Measurements from ENCODE around the gene RTL10.

The RTL10 gene

DNA sequence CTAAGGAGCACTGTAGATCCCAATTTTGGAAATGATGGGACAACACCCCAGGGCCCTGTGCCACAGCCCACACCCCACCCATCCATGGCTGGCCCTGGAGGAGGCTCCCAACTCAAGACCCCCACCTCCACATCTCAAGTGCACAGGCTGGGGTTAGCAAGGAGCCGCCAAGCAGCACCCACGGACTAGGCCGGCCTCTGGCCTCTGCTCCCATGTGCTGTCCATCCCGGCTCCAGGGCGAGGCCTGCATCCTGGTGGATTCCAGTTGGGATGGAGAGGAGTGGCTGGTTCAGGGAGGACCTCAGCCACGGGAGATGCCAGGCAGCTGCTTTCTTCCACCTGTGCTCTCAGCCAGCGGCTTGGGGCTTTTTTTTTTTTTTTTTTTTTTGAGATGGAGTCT lies 43.5 kb upstream of the RTL10 start:
- H3K27ac ChIP-seq (ENCODE audit: low read depth, low read length) = no peak overlapping the region
- H3K4me3 ChIP-seq (ENCODE audit: low read depth in 1 of 5, low read length in 5 of 5) = no peak overlapping the region
- peaks cover 0 to 71% (median 49%) of the 10 kb centered on the region in 5 donors for H3K36me3 ChIP-seq (ENCODE audit: control insufficient read depth in 5 of 5, insufficient read depth in 5 of 5, low read length in 5 of 5)
- no peaks in the 10 kb centered on the region for H3K27me3 ChIP-seq (ENCODE audit: control insufficient read depth in 5 of 5, insufficient read depth in 4 of 5, low read length in 5 of 5)
- H3K4me1 ChIP-seq (ENCODE audit: control insufficient read depth in 5 of 5, insufficient read depth in 5 of 5, low read length in 5 of 5) = no peaks in the 10 kb centered on the region
- H3K9ac ChIP-seq (ENCODE audit: low read length in 5 of 5) = no peak overlapping the region
- H3K9me3 ChIP-seq (ENCODE audit: control insufficient read depth in 5 of 5, low read length in 5 of 5) = no peaks in the 10 kb centered on the region

DNA sequence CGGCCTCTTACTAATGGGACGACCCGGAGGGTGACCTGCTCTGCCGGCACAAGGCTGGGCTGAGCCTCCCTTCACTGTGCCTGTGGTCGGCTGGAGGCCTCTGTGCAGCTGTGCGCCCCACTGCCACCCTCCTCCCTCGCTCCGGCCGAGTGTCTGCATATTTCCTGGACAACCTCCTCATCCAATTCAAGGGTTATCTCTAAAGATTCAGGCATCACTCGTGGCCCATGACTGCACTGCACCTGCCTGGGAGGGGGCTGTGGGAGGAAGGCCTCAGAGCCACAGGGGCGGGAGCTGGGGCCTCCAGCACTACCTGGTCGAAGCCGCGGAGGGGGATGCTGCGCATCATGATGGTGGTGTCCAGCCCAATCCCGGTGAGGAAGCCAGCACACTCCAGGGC lies 43.1 kb upstream of the RTL10 start:
- Histone ChIP-seq H3K9ac (ENCODE audit: low read length in 5 of 5) (no peak overlapping the region), H3K9me3 (ENCODE audit: control insufficient read depth in 5 of 5, low read length in 5 of 5) (no peaks in the 10 kb centered on the region), H3K4me1 (ENCODE audit: control insufficient read depth in 5 of 5, insufficient read depth in 5 of 5, low read length in 5 of 5) (no peaks in the 10 kb centered on the region), H3K4me3 (ENCODE audit: low read depth in 1 of 5, low read length in 5 of 5) (no peak overlapping the region), H3K36me3 (ENCODE audit: control insufficient read depth in 5 of 5, insufficient read depth in 5 of 5, low read length in 5 of 5) (peaks cover 0 to 73% (median 49%) of the 10 kb centered on the region in 5 donors), H3K27me3 (ENCODE audit: control insufficient read depth in 5 of 5, insufficient read depth in 4 of 5, low read length in 5 of 5) (no peaks in the 10 kb centered on the region), H3K27ac (ENCODE audit: low read depth, low read length) (no peak overlapping the region)

GRCh38 chr22:19896665-19897355 lies 42.1 kb upstream of the RTL10 start:
- H3K4me1 ChIP-seq (ENCODE audit: control insufficient read depth in 5 of 5, insufficient read depth in 5 of 5, low read length in 5 of 5) = peaks cover 0 to 8% (median 0%) of the 10 kb centered on the region in 5 donors

DNA sequence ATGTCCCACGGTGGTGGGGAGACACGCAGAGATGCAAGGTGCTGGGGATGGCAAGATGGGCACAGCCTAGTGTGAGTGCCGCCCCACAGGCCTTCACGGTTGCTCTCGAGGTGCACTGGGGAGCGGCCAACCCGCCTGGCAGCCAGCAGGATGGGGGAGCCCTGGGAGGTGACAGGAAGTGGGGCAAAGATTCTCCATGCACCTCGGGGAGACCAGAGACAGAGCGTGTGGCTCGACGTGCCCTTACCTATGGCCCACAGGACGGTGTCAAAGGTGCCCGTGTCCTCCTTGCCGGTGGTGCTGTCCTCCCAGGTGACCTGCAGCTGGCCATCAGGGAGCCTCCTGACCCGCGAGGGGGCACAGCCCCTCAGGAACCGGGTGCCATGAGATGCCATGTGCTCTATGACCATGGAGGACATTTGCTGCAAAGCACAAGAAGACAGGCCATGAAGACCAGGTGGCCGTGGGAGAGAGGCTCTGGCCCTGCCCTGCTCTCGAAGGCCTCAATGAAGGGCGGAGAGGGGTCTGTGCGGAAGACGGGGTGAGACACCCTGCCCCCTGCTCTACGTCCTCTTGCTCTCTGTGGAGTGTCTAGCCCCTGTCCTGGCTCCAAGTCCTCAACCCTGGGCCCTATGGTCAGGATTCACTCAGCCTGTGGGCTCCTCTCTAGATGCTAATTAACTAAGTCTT lies 40.6 kb upstream of the RTL10 start:
- Histone ChIP-seq H3K9ac (ENCODE audit: low read length in 5 of 5) (no peak overlapping the region), H3K27ac (ENCODE audit: low read depth, low read length) (no peak overlapping the region), H3K4me1 (ENCODE audit: control insufficient read depth in 5 of 5, insufficient read depth in 5 of 5, low read length in 5 of 5) (peaks cover 0 to 17% (median 0%) of the 10 kb centered on the region in 5 donors), H3K36me3 (ENCODE audit: control insufficient read depth in 5 of 5, insufficient read depth in 5 of 5, low read length in 5 of 5) (peaks cover 0 to 80% (median 44%) of the 10 kb centered on the region in 5 donors), H3K9me3 (ENCODE audit: control insufficient read depth in 5 of 5, low read length in 5 of 5) (no peaks in the 10 kb centered on the region), H3K4me3 (ENCODE audit: low read depth in 1 of 5, low read length in 5 of 5) (no peak overlapping the region), H3K27me3 (ENCODE audit: control insufficient read depth in 5 of 5, insufficient read depth in 4 of 5, low read length in 5 of 5) (no peaks in the 10 kb centered on the region)

More at GRCh38 chr22:19896665-19897355, 42.1 kb upstream of the RTL10 start:
- no peak overlapping the region for H3K27ac ChIP-seq (ENCODE audit: low read depth, low read length)
- H3K9me3 ChIP-seq (ENCODE audit: control insufficient read depth in 5 of 5, low read length in 5 of 5) = no peaks in the 10 kb centered on the region
- H3K27me3 ChIP-seq (ENCODE audit: control insufficient read depth in 5 of 5, insufficient read depth in 4 of 5, low read length in 5 of 5) = no peaks in the 10 kb centered on the region
- H3K4me3 ChIP-seq (ENCODE audit: low read depth in 1 of 5, low read length in 5 of 5) = no peak overlapping the region
- H3K36me3 ChIP-seq (ENCODE audit: control insufficient read depth in 5 of 5, insufficient read depth in 5 of 5, low read length in 5 of 5) = peaks cover 0 to 82% (median 46%) of the 10 kb centered on the region in 5 donors
- H3K9ac ChIP-seq (ENCODE audit: low read length in 5 of 5) = no peak overlapping the region

- Histone ChIP-seq H3K4me3 (ENCODE audit: low read depth in 1 of 5, low read length in 5 of 5) (no peak overlapping the region), H3K9ac (ENCODE audit: low read length in 5 of 5) (no peak overlapping the region), H3K27ac (ENCODE audit: low read depth, low read length) (no peak overlapping the region), H3K27me3 (ENCODE audit: control insufficient read depth in 5 of 5, insufficient read depth in 4 of 5, low read length in 5 of 5) (no peaks in the 10 kb centered on the region), H3K4me1 (ENCODE audit: control insufficient read depth in 5 of 5, insufficient read depth in 5 of 5, low read length in 5 of 5) (peaks cover 0 to 17% (median 0%) of the 10 kb centered on the region in 5 donors), H3K36me3 (ENCODE audit: control insufficient read depth in 5 of 5, insufficient read depth in 5 of 5, low read length in 5 of 5) (peaks cover 0 to 73% (median 38%) of the 10 kb centered on the region in 5 donors), H3K9me3 (ENCODE audit: control insufficient read depth in 5 of 5, low read length in 5 of 5) (no peaks in the 10 kb centered on the region)
Observed at GRCh38 chr22:19893363-19893762, 38.7 kb upstream of the RTL10 start.

DNA sequence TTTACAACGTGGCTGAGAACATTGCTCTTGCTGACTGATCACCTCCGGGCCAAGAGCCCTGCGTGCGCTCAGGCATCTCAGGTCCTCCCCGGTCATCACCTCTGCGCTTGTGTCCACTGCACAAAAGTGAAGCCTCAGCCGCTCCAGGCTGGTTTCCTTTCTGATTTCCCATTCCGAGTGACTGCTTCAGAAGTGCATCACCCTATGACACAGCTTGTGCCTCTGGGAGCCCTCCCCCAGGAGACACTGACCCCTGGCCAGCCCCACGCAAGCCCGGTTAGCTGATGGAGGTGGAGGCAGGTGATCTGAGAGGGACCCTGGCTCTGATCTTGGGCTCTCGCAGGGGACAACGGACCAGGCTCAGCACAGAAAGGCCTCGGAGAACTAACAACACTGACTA lies 38.3 kb upstream of the RTL10 start:
- Histone ChIP-seq H3K27me3 (ENCODE audit: control insufficient read depth in 5 of 5, insufficient read depth in 4 of 5, low read length in 5 of 5) (no peaks in the 10 kb centered on the region), H3K4me1 (ENCODE audit: control insufficient read depth in 5 of 5, insufficient read depth in 5 of 5, low read length in 5 of 5) (peaks cover 0 to 17% (median 0%) of the 10 kb centered on the region in 5 donors), H3K4me3 (ENCODE audit: low read depth in 1 of 5, low read length in 5 of 5) (no peak overlapping the region), H3K9me3 (ENCODE audit: control insufficient read depth in 5 of 5, low read length in 5 of 5) (no peaks in the 10 kb centered on the region), H3K27ac (ENCODE audit: low read depth, low read length) (no peak overlapping the region), H3K36me3 (ENCODE audit: control insufficient read depth in 5 of 5, insufficient read depth in 5 of 5, low read length in 5 of 5) (peaks cover 0 to 72% (median 35%) of the 10 kb centered on the region in 5 donors), H3K9ac (ENCODE audit: low read length in 5 of 5) (no peak overlapping the region)

GRCh38 chr22:19892257-19892879 lies 37.7 kb upstream of the RTL10 start:
- H3K27ac ChIP-seq (ENCODE audit: low read depth, low read length) = no peak overlapping the region
- H3K36me3 ChIP-seq (ENCODE audit: control insufficient read depth in 5 of 5, insufficient read depth in 5 of 5, low read length in 5 of 5) = peaks cover 0 to 66% (median 32%) of the 10 kb centered on the region in 5 donors
- no peaks in the 10 kb centered on the region for H3K9me3 ChIP-seq (ENCODE audit: control insufficient read depth in 5 of 5, low read length in 5 of 5)
- no peak overlapping the region for H3K9ac ChIP-seq (ENCODE audit: low read length in 5 of 5)
- H3K4me3 ChIP-seq (ENCODE audit: low read depth in 1 of 5, low read length in 5 of 5) = no peak overlapping the region
- peaks cover 0 to 20% (median 0%) of the 10 kb centered on the region in 5 donors for H3K4me1 ChIP-seq (ENCODE audit: control insufficient read depth in 5 of 5, insufficient read depth in 5 of 5, low read length in 5 of 5)
- H3K27me3 ChIP-seq (ENCODE audit: control insufficient read depth in 5 of 5, insufficient read depth in 4 of 5, low read length in 5 of 5) = no peaks in the 10 kb centered on the region

DNA sequence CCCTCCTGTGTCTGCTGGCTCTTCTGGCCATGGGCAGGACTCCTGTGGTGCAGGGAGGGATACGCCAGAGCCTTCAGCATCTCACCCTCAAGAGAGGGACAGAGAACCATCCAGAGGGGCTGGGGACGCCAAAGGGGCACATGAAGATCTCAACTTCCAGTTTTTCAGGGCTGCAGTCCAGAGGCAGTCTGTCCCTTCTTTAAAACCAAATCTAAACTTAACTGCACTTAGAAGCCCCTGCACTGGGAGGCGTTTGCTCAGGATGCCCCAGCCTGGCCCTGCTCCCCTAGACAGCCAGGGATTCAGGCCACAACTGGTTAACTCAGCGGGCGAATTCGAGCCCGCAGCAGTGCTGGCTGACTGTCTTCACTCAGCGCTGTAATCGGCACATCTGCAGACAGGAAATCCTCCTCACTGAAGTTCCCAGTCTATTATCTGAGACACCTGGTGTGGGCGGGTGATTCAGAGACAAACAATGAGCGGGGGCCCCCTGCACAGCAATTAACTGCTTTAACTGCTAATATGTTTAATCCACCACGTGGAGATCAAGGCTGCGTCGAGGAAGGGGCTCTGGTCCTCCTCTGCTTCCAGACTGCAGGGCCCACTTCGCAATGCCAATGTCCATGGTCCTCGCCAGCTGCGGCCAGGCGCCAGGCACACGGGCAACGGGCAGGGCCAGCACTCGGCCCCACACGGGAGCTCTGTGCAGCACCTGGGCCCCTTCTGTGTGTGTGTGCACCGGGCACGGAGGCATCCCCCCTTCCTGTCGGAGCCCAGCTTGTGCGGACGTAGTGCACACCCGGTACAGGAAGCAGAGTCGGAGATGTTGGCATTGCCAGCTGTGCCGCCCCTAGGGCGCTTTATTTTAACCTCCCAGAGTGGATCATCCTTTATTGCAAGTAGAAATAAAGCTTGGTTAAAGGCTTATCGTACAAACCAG lies 36.9 kb upstream of the RTL10 start:
- H3K9ac ChIP-seq (ENCODE audit: low read length in 5 of 5) = peak overlapping the region in 1 of 5 donors; percentile 46
- H3K27me3 ChIP-seq (ENCODE audit: control insufficient read depth in 5 of 5, insufficient read depth in 4 of 5, low read length in 5 of 5) = no peaks in the 10 kb centered on the region
- peaks cover 0 to 27% (median 6%) of the 10 kb centered on the region in 5 donors for H3K4me1 ChIP-seq (ENCODE audit: control insufficient read depth in 5 of 5, insufficient read depth in 5 of 5, low read length in 5 of 5)
- peak overlapping the region in 1 of 5 donors; percentile 22 for H3K4me3 ChIP-seq (ENCODE audit: low read depth in 1 of 5, low read length in 5 of 5)
- peaks cover 0 to 58% (median 25%) of the 10 kb centered on the region in 5 donors for H3K36me3 ChIP-seq (ENCODE audit: control insufficient read depth in 5 of 5, insufficient read depth in 5 of 5, low read length in 5 of 5)
- no peaks in the 10 kb centered on the region for H3K9me3 ChIP-seq (ENCODE audit: control insufficient read depth in 5 of 5, low read length in 5 of 5)
- no peak overlapping the region for H3K27ac ChIP-seq (ENCODE audit: low read depth, low read length)

- peaks cover 0 to 52% (median 22%) of the 10 kb centered on the region in 5 donors for H3K36me3 ChIP-seq (ENCODE audit: control insufficient read depth in 5 of 5, insufficient read depth in 5 of 5, low read length in 5 of 5)
- no peak overlapping the region for H3K9ac ChIP-seq (ENCODE audit: low read length in 5 of 5)
- no peak overlapping the region for H3K27ac ChIP-seq (ENCODE audit: low read depth, low read length)
- H3K27me3 ChIP-seq (ENCODE audit: control insufficient read depth in 5 of 5, insufficient read depth in 4 of 5, low read length in 5 of 5) = no peaks in the 10 kb centered on the region
- peaks cover 2 to 36% (median 14%) of the 10 kb centered on the region in 5 donors for H3K4me1 ChIP-seq (ENCODE audit: control insufficient read depth in 5 of 5, insufficient read depth in 5 of 5, low read length in 5 of 5)
- no peaks in the 10 kb centered on the region for H3K9me3 ChIP-seq (ENCODE audit: control insufficient read depth in 5 of 5, low read length in 5 of 5)
- no peak overlapping the region for H3K4me3 ChIP-seq (ENCODE audit: low read depth in 1 of 5, low read length in 5 of 5)
Observed at GRCh38 chr22:19890502-19891316, 36.0 kb upstream of the RTL10 start.
